CD8-positive, alpha-beta memory T cell (primary cell): Measurements from ENCODE around the gene CD164L2. TPM values are rescaled to one million over a fixed set of nuclear protein-coding genes. Genes with fewer than 3 reads are reported as not detected.
A peak's percentile ranks its signal among the peaks of the same experiment; 100 is the strongest.

Experiments
- CTCF ChIA-PET: fragments of 350-600 bp; sonication (Branson Sonifier 250); formaldehyde crosslinking; loops from one replicate; lab custom pipeline; 2021; ENCODE audit warnings: antibody characterized with exemption; lab: Charles Lee
- POLR2A ChIA-PET: fragments of 350-600 bp; sonication (Branson Sonifier 250); formaldehyde crosslinking; loops from one replicate; lab custom pipeline; 2021; ENCODE audit warnings: antibody characterized with exemption; lab: Charles Lee
- DNase-seq, 5 donors: peaks; one replicate each; pipeline versions ENCODE4 v3.0.0 to v3.0.0-alpha.2; 2020 to 2022; ENCODE audit warnings: mixed read lengths in 1 of 5
- H3K27ac ChIP-seq: one replicate; pipeline ENCODE4 v1.7.0; 2013; ENCODE audit warnings: low read depth, mild to moderate bottlenecking, low read length, moderate library complexity
- H3K27me3 ChIP-seq: 2 replicates; pipeline ENCODE4 v1.7.0; 2013; ENCODE audit warnings: low read length, mild to moderate bottlenecking; ENCODE audit not compliant: insufficient read depth, poor library complexity, severe bottlenecking
- H3K36me3 ChIP-seq: 2 replicates; pipeline ENCODE4 v1.7.0; 2013; ENCODE audit warnings: mild to moderate bottlenecking, low read length, moderate library complexity; ENCODE audit not compliant: insufficient read depth
- H3K4me1 ChIP-seq: 2 replicates; pipeline ENCODE4 v1.7.0; 2013; ENCODE audit warnings: mild to moderate bottlenecking, low read length, moderate library complexity; ENCODE audit not compliant: insufficient read depth
- H3K4me3 ChIP-seq: 2 replicates; pipeline ENCODE4 v1.7.0; 2013; ENCODE audit warnings: mild to moderate bottlenecking, low read length
- H3K9me3 ChIP-seq: 2 replicates; pipeline ENCODE4 v1.7.0; 2013; ENCODE audit warnings: mild to moderate bottlenecking, low read length
- H3K27ac Mint-ChIP-seq, 8 donors: one replicate each; pipeline ENCODE4 v1.8.0; 2020 to 2021; ENCODE audit warnings: mixed read lengths in 8 of 8, mild to moderate bottlenecking in 6 of 8, inconsistent platforms in 3 of 8, moderate library complexity in 3 of 8
- H3K27me3 Mint-ChIP-seq, 2 donors: one replicate each; pipeline ENCODE4 v1.8.0; 2020 to 2021; ENCODE audit warnings: mixed read lengths in 2 of 2, mild to moderate bottlenecking in 1 of 2, moderate library complexity in 1 of 2
- H3K36me3 Mint-ChIP-seq, 3 donors: one replicate each; pipeline ENCODE4 v1.8.0; 2020 to 2021; ENCODE audit warnings: mixed read lengths in 3 of 3, inconsistent platforms in 1 of 3, mild to moderate bottlenecking in 1 of 3
- H3K4me1 Mint-ChIP-seq, 3 donors: one replicate each; pipeline ENCODE4 v1.8.0; 2020 to 2021; ENCODE audit warnings: mixed read lengths in 3 of 3, inconsistent platforms in 1 of 3, mild to moderate bottlenecking in 1 of 3
- H3K4me3 Mint-ChIP-seq, 7 donors: one replicate each; pipeline ENCODE4 v1.8.0; 2020 to 2021; ENCODE audit warnings: mixed read lengths in 7 of 7, mild to moderate bottlenecking in 6 of 7, moderate library complexity in 4 of 7, inconsistent platforms in 2 of 7
- H3K9me3 Mint-ChIP-seq, 5 donors: one replicate each; pipeline ENCODE4 v1.8.0; 2020 to 2022; ENCODE audit warnings: mixed read lengths in 5 of 5, mild to moderate bottlenecking in 3 of 5, moderate library complexity in 2 of 5, inconsistent platforms in 1 of 5
- polyA plus RNA-seq: library from polyadenylated mRNA; unstranded; fragments of 300-500 nt; fragmentation: Illumina TruSeq; gene quantifications from one replicate; pipeline ENCODE4 v1.2.3, GENCODE V29; 2021
- total RNA-seq, 2 experiments: library from RNA; stranded (reverse); gene quantifications; one replicate each; pipeline ENCODE4 v1.2.3, GENCODE V29; 2021

The CD164L2 gene
- total and polyA plus RNA-seq, 3 experiments from 2014 or later = not detected

GRCh38 chr1:27365372-27366112 is 17.6 kb downstream of the CD164L2 start:
- DNase-seq = peak; percentile 63 to 83 (median 72)
- no peaks in the 10 kb centered on the region for H3K36me3 ChIP-seq
- Mint-ChIP-seq H3K36me3 (no peaks in the 10 kb centered on the region), H3K4me1 (peaks cover 16 to 23% (median 22%) of the 10 kb centered on the region in 3 donors), H3K4me3 (peak overlapping the region; percentile 85 to 95 (median 87)), H3K27me3 (no peaks in the 10 kb centered on the region), H3K9me3 (no peaks in the 10 kb centered on the region), H3K27ac (peak overlapping the region in 7 of 8 donors; percentile 51 to 93 (median 78))
- H3K9me3 ChIP-seq = no peaks in the 10 kb centered on the region
- POLR2A ChIA-PET = interaction anchor here (0.5 to 2.0 kb wide), 8 partner anchors 9 to 47 kb away, joined by 3 to 16 read pairs (median 4); partner anchors contain the start of gene SYTL1
- H3K27ac ChIP-seq = peak overlapping the region; percentile 47
- CTCF ChIA-PET = interaction anchor here (0.6 to 8.4 kb wide), 19 partner anchors 8 to 304 kb away, joined by 3 to 77 read pairs (median 5); partner anchors contain the start of genes CD164L2, FCN3 and SYTL1
- no peaks in the 10 kb centered on the region for H3K27me3 ChIP-seq
- H3K4me3 ChIP-seq = peak overlapping the region; percentile 62
- H3K4me1 ChIP-seq = peaks cover 19% of the 10 kb centered on the region

GRCh38 chr1:27364696-27365371 is 18.3 kb downstream of the CD164L2 start:
- POLR2A ChIA-PET = interaction anchor here (0.5 to 2.0 kb wide), 4 partner anchors 8 to 46 kb away, joined by 3 to 16 read pairs (median 7); partner anchors contain the start of gene SYTL1
- Mint-ChIP-seq H3K36me3 (no peaks in the 10 kb centered on the region), H3K9me3 (no peaks in the 10 kb centered on the region), H3K4me1 (peaks cover 22 to 30% (median 26%) of the 10 kb centered on the region in 3 donors), H3K27ac (peak overlapping the region in 5 of 8 donors; percentile 51 to 81 (median 71)), H3K4me3 (peak overlapping the region; percentile 85 to 95 (median 87)), H3K27me3 (no peaks in the 10 kb centered on the region)
- Histone ChIP-seq H3K27ac (peak overlapping the region; percentile 5), H3K36me3 (no peaks in the 10 kb centered on the region), H3K9me3 (no peaks in the 10 kb centered on the region), H3K27me3 (no peaks in the 10 kb centered on the region), H3K4me1 (peaks cover 22% of the 10 kb centered on the region), H3K4me3 (peak overlapping the region; percentile 62)
- DNase-seq = no peak
- CTCF ChIA-PET = interaction anchor here (1.0 to 8.4 kb wide), 10 partner anchors 8 to 305 kb away, joined by 3 to 77 read pairs (median 8); partner anchors contain the start of genes FCN3 and SYTL1

GRCh38 chr1:27363766-27364695 is 19.1 kb downstream of the CD164L2 start:
- H3K9me3 Mint-ChIP-seq = no peaks in the 10 kb centered on the region
- Histone ChIP-seq H3K4me1 (peaks cover 30% of the 10 kb centered on the region), H3K27me3 (no peaks in the 10 kb centered on the region), H3K27ac (no peak overlapping the region), H3K36me3 (no peaks in the 10 kb centered on the region), H3K4me3 (no peak overlapping the region), H3K9me3 (no peaks in the 10 kb centered on the region)
- CTCF ChIA-PET = interaction anchor here (1.1 to 2.2 kb wide), 3 partner anchors 11 to 67 kb away, joined by 3 to 9 read pairs (median 6); partner anchors contain the start of gene FCN3
- H3K4me1 Mint-ChIP-seq = peaks cover 30 to 38% (median 34%) of the 10 kb centered on the region in 3 donors
- POLR2A ChIA-PET = no interaction called here
- no peak for DNase-seq
- no peaks in the 10 kb centered on the region for H3K27me3 Mint-ChIP-seq
- H3K4me3 Mint-ChIP-seq = peak overlapping the region in 2 of 7 donors; percentile 53 to 78
- H3K27ac Mint-ChIP-seq = peak overlapping the region in 1 of 8 donors; percentile 85
- no peaks in the 10 kb centered on the region for H3K36me3 Mint-ChIP-seq

- no peak for DNase-seq
- Histone ChIP-seq H3K27ac (no peak overlapping the region), H3K4me3 (no peak overlapping the region), H3K4me1 (peaks cover 46% of the 10 kb centered on the region), H3K9me3 (no peaks in the 10 kb centered on the region), H3K36me3 (no peaks in the 10 kb centered on the region), H3K27me3 (no peaks in the 10 kb centered on the region)
- Mint-ChIP-seq H3K4me3 (peak overlapping the region in 6 of 7 donors; percentile 23 to 79 (median 42)), H3K4me1 (peaks cover 45 to 55% (median 50%) of the 10 kb centered on the region in 3 donors), H3K27me3 (no peaks in the 10 kb centered on the region), H3K9me3 (no peaks in the 10 kb centered on the region), H3K27ac (no peak overlapping the region), H3K36me3 (no peaks in the 10 kb centered on the region)
- ChIA-PET POLR2A (interaction anchor here (1.0 kb wide), 1 partner anchor 7 kb away, joined by 3 read pairs; no protein-coding TSS in a partner anchor), CTCF (interaction anchor here (1.1 to 1.9 kb wide), 3 partner anchors 28 to 65 kb away, joined by 3 to 8 read pairs (median 3); no protein-coding TSS in a partner anchor)
These were observed 21.6 kb downstream of the CD164L2 start for GRCh38 chr1:27361553-27361952.

GRCh38 chr1:27361044-27361402 is 22.1 kb downstream of the CD164L2 start:
- H3K4me3 Mint-ChIP-seq = peak overlapping the region; percentile 55 to 87 (median 82)
- Histone ChIP-seq H3K9me3 (no peaks in the 10 kb centered on the region), H3K4me3 (no peak overlapping the region), H3K27ac (no peak overlapping the region), H3K4me1 (peaks cover 50% of the 10 kb centered on the region), H3K27me3 (no peaks in the 10 kb centered on the region), H3K36me3 (no peaks in the 10 kb centered on the region)
- no peak for DNase-seq
- H3K9me3 Mint-ChIP-seq = no peaks in the 10 kb centered on the region
- H3K36me3 Mint-ChIP-seq = no peaks in the 10 kb centered on the region
- no peaks in the 10 kb centered on the region for H3K27me3 Mint-ChIP-seq
- CTCF ChIA-PET = interaction anchor here (1.0 to 7.3 kb wide), 2 partner anchors 18 to 65 kb away, joined by 4 to 115 read pairs; partner anchors contain the start of gene SYTL1
- POLR2A ChIA-PET = no interaction called here
- peaks cover 48 to 60% (median 55%) of the 10 kb centered on the region in 3 donors for H3K4me1 Mint-ChIP-seq
- H3K27ac Mint-ChIP-seq = peak overlapping the region in 2 of 8 donors; percentile 35 to 39

- H3K27me3 ChIP-seq = no peaks in the 10 kb centered on the region
- ChIA-PET CTCF (interaction anchor here (1.0 to 7.3 kb wide), 5 partner anchors 9 to 64 kb away, joined by 3 to 115 read pairs (median 50); partner anchors contain the start of genes MAP3K6 and SYTL1), POLR2A (no interaction called here)
- Mint-ChIP-seq H3K4me3 (peak overlapping the region; percentile 79 to 87 (median 83)), H3K27me3 (no peaks in the 10 kb centered on the region), H3K9me3 (no peaks in the 10 kb centered on the region), H3K36me3 (no peaks in the 10 kb centered on the region), H3K27ac (peak overlapping the region in 5 of 8 donors; percentile 24 to 87 (median 58)), H3K4me1 (peaks cover 52 to 60% (median 56%) of the 10 kb centered on the region in 3 donors)
- H3K36me3 ChIP-seq = no peaks in the 10 kb centered on the region
- peak overlapping the region; percentile 61 for H3K4me3 ChIP-seq
- H3K27ac ChIP-seq = no peak overlapping the region
- H3K4me1 ChIP-seq = peaks cover 53% of the 10 kb centered on the region
- peak; percentile 21 to 77 (median 52) for DNase-seq
- no peaks in the 10 kb centered on the region for H3K9me3 ChIP-seq
These were observed 22.7 kb downstream of the CD164L2 start for GRCh38 chr1:27360159-27361043.
